GM20000 (cell line): Measurements from ENCODE around the gene BCL2L13.

Experiments used
- DNase-seq: peaks from one replicate; pipeline ENCODE4 v3.0.0; 2012; ENCODE audit warnings: low spot score
- TF ChIP-seq, protein P1 (sequence below): IDR thresholded peaks from 2 replicates; pipeline ENCODE4 v1.5.1; 2012; ENCODE audit warnings: mild to moderate bottlenecking, control low read depth; ENCODE audit errors: extremely low read depth, missing control alignments

Gene BCL2L13

DNA sequence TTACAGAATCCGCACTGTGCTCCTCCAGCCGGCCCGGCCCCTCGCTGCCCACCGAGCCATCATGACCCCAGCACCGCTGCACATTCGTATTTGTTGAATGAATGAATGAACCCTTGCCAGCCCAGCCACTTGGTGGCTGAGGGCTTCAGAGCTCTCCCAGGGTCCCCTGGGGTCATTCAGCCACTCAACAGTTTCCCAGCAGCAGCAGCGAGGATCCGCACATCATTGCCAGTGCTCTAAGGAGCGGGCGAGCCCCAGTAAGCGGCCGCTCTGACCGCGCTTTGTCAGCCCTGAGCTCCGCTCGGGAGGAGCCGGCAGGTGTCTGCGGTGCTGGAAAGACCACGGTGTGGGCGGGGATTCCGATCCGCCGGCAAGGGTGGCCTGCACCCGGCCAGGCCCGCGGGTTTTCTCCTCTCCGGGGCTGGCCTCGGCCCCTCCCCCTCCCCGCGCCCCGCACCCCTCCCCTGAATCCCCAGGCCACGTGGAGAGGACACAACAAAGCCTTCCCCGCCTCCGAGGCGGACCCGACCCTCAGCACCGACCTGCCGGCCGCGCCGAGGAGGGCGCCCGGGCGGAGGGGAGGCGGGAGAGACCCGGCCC, 135.1 kb downstream of the BCL2L13 start:
- peak; percentile 78 for DNase-seq

DNA sequence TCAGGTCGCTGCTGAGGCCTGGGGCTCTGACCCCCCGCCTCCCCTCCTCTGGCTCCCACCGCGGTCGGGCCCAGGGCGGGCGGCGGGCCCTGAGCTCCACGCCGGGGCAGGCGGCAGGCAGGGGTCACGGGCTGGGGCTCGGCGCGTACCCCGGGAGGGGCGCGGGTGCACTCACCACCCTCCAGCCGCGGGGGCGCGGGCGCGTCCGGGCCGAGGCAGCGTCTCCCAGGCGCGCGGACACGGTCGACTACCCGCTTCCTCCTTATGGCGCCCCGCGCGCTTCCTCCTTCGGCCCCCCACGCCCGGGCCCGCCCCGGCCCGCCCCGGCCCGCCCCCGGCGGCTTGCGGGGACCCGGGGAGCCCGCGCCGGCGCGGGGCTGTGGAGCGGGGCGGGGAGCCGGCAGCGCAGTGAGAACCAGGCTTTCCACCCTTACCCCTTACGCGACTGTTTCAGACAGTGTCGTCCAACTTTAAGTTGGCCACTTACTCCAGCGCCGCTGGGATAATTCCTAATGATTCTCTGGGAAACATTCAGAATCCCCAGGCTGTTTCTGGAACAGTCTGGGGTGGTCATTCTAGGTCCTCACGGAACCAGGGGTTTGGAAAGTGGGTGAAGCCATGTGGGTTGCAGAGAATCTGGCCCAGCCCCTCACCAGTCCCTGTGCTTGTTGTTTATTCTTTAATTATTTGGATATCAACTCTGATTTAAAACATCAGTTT, 135.8 kb downstream of the BCL2L13 start, which contains the start of gene BID:
TSS of gene BID (minus strand) at position 264 of the 720 bp plus-strand sequence. CDS start 24,353 bp downstream, outside the sequence.
- DNase-seq, result peak; percentile 85
- TF ChIP-seq, protein P1, sequence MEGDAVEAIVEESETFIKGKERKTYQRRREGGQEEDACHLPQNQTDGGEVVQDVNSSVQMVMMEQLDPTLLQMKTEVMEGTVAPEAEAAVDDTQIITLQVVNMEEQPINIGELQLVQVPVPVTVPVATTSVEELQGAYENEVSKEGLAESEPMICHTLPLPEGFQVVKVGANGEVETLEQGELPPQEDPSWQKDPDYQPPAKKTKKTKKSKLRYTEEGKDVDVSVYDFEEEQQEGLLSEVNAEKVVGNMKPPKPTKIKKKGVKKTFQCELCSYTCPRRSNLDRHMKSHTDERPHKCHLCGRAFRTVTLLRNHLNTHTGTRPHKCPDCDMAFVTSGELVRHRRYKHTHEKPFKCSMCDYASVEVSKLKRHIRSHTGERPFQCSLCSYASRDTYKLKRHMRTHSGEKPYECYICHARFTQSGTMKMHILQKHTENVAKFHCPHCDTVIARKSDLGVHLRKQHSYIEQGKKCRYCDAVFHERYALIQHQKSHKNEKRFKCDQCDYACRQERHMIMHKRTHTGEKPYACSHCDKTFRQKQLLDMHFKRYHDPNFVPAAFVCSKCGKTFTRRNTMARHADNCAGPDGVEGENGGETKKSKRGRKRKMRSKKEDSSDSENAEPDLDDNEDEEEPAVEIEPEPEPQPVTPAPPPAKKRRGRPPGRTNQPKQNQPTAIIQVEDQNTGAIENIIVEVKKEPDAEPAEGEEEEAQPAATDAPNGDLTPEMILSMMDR, result no peak

More for the DNA sequence above, 135.1 kb downstream of the BCL2L13 start:
- TF ChIP-seq, protein P1, result no peak

- no peak for DNase-seq
- TF ChIP-seq, protein P1, result no peak
These were observed 136.5 kb downstream of the BCL2L13 start for GRCh38 chr22:17774926-17775685.

GRCh38 chr22:17775781-17776465, 137.4 kb downstream of the BCL2L13 start:
- TF ChIP-seq, protein P1, result no peak

GRCh38 chr22:17777005-17777716, 138.6 kb downstream of the BCL2L13 start:
- TF ChIP-seq, protein P1, result no peak
- peak; percentile 88 for DNase-seq

More at GRCh38 chr22:17775781-17776465, 137.4 kb downstream of the BCL2L13 start:
- DNase-seq, result no peak

DNA sequence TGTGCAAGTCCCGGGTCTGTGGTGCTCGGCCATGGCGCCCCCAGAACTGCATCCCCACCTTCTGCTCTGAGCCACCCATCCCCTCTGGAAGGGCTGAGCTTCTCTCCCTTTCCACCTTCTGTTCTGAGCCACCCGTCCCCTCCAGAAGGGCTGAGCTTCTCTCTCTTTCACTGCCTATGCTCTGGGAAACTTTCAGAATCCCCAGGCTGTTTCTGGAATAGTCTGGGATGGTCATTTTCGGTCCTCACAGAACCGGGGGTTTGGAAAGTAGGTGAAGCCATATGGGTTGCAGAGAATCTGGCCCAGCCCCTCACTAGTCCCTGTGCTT, 139.1 kb downstream of the BCL2L13 start:
- TF ChIP-seq, protein P1, result no peak
- no peak for DNase-seq
